SU-DHL-6 (cell line): Measurements from ENCODE around the gene RAB40C.

Experiments used
- CTCF ChIP-seq: fragments of 200-600 bp; sonication (generic); IDR thresholded peaks from one replicate; pipeline ENCODE4 v1.5.1; 2017; ENCODE audit warnings: antibody characterized with exemption, mild to moderate bottlenecking, low read length, moderate library complexity; ENCODE audit not compliant: insufficient read depth, poor library complexity, severe bottlenecking
- EZH2phosphoT487 ChIP-seq: fragments of 200-600 bp; sonication (generic), shearing (Covaris generic); conservative IDR thresholded peaks from 2 replicates; pipeline ENCODE4 v1.6.1; 2018; ENCODE audit warnings: mild to moderate bottlenecking, antibody characterized with exemption, low read length, moderate library complexity, mixed read lengths

GRCh38 chr16:649631-650030 lies 59.8 kb downstream of the RAB40C start:
- TF ChIP-seq CTCF (no peak), EZH2phosphoT487 (no peak)
